SU-DHL-6 (cell line): Measurements from ENCODE around the gene CERT1.

ENCODE experiments used
- H2AFZ ChIP-seq: fragments of 200-600 bp; sonication (generic); 2 replicates; pipeline ENCODE4 v1.6.1; 2014; ENCODE audit warnings: low read depth, mild to moderate bottlenecking, moderate library complexity, mixed read lengths, antibody characterized with exemption, low read length; ENCODE audit not compliant: severe bottlenecking
- H3F3A ChIP-seq: fragments of 200-600 bp; shearing (Covaris generic); 2 replicates; pipeline ENCODE4 v1.6.0; 2016; ENCODE audit warnings: antibody characterized with exemption, mild to moderate bottlenecking; ENCODE audit not compliant: insufficient read depth
- H3K27ac ChIP-seq: fragments of 200-600 bp; sonication (generic); 2 replicates; pipeline ENCODE4 v1.5.1; 2016; ENCODE audit warnings: low read depth, mild to moderate bottlenecking, low read length, moderate library complexity, mixed read lengths
- H3K27me3 ChIP-seq: fragments of 200-600 bp; sonication (generic), shearing (Covaris generic); 2 replicates; pipeline ENCODE4 v1.6.0; 2014; ENCODE audit warnings: mild to moderate bottlenecking, low read length
- H3K36me3 ChIP-seq: fragments of 200-600 bp; sonication (generic); 2 replicates; pipeline ENCODE4 v1.6.1; 2014; ENCODE audit warnings: mild to moderate bottlenecking, low read length, mixed read lengths
- H3K4me2 ChIP-seq: fragments of 300-600, 200-600 bp; shearing (Covaris generic), sonication (generic); 2 replicates; pipeline ENCODE4 v1.6.0; 2014; ENCODE audit warnings: low read length, low read depth, mild to moderate bottlenecking; ENCODE audit not compliant: poor library complexity, severe bottlenecking
- H3K4me3 ChIP-seq: fragments of 200-600 bp; sonication (generic); 2 replicates; pipeline ENCODE4 v1.5.1; 2014; ENCODE audit warnings: antibody characterized with exemption, low read length, mild to moderate bottlenecking, mixed read lengths; ENCODE audit not compliant: insufficient read depth, poor library complexity, severe bottlenecking
- H3K79me2 ChIP-seq: fragments of 200-600 bp; sonication (generic); 2 replicates; pipeline ENCODE4 v1.6.1; 2014; ENCODE audit warnings: mild to moderate bottlenecking, low read length, moderate library complexity; ENCODE audit not compliant: insufficient read depth
- H3K9ac ChIP-seq: fragments of 200-600 bp; sonication (generic); 2 replicates; pipeline ENCODE4 v1.7.0; 2014; ENCODE audit warnings: mild to moderate bottlenecking, low read length
- H3K9me2 ChIP-seq: fragments of 200-600 bp; sonication (generic); replicated peaks from 2 replicates; pipeline ENCODE4 v1.6.1; 2014; ENCODE audit warnings: low read length; ENCODE audit not compliant: insufficient read depth
- H3K9me3 ChIP-seq: fragments of 200-600 bp; sonication (generic); 2 replicates; pipeline ENCODE4 v1.6.1; 2014; ENCODE audit warnings: low read length, mixed read lengths; ENCODE audit not compliant: insufficient read depth
- H4K20me1 ChIP-seq: fragments of 200-600 bp; sonication (generic); 2 replicates; pipeline ENCODE4 v1.6.1; 2014; ENCODE audit warnings: low read depth, mild to moderate bottlenecking, antibody characterized with exemption, low read length, moderate library complexity, mixed read lengths
- EZH2phosphoT487 ChIP-seq: fragments of 200-600 bp; sonication (generic), shearing (Covaris generic); conservative IDR thresholded peaks from 2 replicates; pipeline ENCODE4 v1.6.1; 2018; ENCODE audit warnings: mild to moderate bottlenecking, antibody characterized with exemption, low read length, moderate library complexity, mixed read lengths
- TF ChIP-seq, protein P1 (sequence below): fragments of 200-600 bp; sonication (generic); IDR thresholded peaks from one replicate; pipeline ENCODE4 v1.5.1; 2017; ENCODE audit warnings: antibody characterized with exemption, mild to moderate bottlenecking, low read length, moderate library complexity; ENCODE audit not compliant: insufficient read depth, poor library complexity, severe bottlenecking

CERT1 gene

DNA sequence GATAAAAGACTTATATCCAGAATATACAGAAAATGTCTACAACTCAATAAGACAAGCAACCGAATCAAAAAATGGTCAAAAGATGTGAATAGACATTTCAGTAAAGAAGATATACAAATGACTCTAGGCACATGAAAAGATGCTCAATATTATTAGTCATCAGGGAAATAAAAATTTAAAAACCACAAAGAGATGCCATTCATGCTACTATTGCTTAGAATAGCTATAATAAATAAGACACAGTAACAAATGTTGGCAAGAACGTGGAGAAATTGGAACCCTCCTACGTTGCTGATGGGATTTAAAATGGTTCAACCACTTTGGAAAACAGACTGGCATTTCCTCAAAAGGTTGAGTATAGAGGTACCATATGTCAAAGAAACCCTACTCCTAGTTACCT is 40.0 kb upstream of the CERT1 start:
- H2AFZ ChIP-seq, result no peak overlapping the region

DNA sequence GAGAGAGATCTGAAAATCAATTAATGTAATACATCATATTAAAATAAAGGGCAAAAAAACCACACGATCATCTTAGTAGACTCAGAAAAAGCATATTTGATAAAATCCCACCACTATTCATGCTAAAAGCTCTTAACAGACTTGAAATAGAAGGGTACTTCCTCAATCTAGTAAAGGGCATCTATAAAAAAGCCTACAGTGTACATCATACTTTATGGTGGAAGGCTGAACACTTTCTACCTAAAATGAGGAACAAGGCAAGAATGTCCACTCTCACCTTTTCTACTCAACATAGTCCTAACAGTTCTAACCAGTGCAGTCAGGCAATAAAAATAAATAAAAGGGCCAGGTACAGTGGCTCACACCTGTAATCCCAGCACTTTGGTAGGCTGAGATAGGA is 39.2 kb upstream of the CERT1 start:
- TF ChIP-seq, protein P1, sequence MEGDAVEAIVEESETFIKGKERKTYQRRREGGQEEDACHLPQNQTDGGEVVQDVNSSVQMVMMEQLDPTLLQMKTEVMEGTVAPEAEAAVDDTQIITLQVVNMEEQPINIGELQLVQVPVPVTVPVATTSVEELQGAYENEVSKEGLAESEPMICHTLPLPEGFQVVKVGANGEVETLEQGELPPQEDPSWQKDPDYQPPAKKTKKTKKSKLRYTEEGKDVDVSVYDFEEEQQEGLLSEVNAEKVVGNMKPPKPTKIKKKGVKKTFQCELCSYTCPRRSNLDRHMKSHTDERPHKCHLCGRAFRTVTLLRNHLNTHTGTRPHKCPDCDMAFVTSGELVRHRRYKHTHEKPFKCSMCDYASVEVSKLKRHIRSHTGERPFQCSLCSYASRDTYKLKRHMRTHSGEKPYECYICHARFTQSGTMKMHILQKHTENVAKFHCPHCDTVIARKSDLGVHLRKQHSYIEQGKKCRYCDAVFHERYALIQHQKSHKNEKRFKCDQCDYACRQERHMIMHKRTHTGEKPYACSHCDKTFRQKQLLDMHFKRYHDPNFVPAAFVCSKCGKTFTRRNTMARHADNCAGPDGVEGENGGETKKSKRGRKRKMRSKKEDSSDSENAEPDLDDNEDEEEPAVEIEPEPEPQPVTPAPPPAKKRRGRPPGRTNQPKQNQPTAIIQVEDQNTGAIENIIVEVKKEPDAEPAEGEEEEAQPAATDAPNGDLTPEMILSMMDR, result no peak
- no peak for TF ChIP-seq EZH2phosphoT487
- Histone ChIP-seq H2AFZ (no peak overlapping the region), H3K4me3 (no peak overlapping the region), H3K27me3 (no peaks in the 10 kb centered on the region), H3K27ac (no peak overlapping the region), H4K20me1 (no peaks in the 10 kb centered on the region), H3K9ac (no peak overlapping the region), H3K36me3 (peaks cover 19% of the 10 kb centered on the region), H3K4me2 (no peak overlapping the region), H3K79me2 (peaks cover 15% of the 10 kb centered on the region), H3K9me2 (no peaks in the 10 kb centered on the region), H3K9me3 (no peaks in the 10 kb centered on the region), H3F3A (no peaks in the 10 kb centered on the region)

More for the DNA sequence above, 40.0 kb upstream of the CERT1 start:
- H3K9ac ChIP-seq, result no peak overlapping the region
- no peaks in the 10 kb centered on the region for H3K27me3 ChIP-seq
- H3K9me3 ChIP-seq, result no peaks in the 10 kb centered on the region
- H3F3A ChIP-seq, result no peaks in the 10 kb centered on the region
- H3K4me2 ChIP-seq, result no peak overlapping the region
- peaks cover 19% of the 10 kb centered on the region for H3K36me3 ChIP-seq
- H4K20me1 ChIP-seq, result no peaks in the 10 kb centered on the region
- no peaks in the 10 kb centered on the region for H3K9me2 ChIP-seq
- no peak overlapping the region for H3K27ac ChIP-seq
- TF ChIP-seq EZH2phosphoT487, result no peak
- TF ChIP-seq, protein P1, result no peak
- H3K79me2 ChIP-seq, result peaks cover 8% of the 10 kb centered on the region
- no peak overlapping the region for H3K4me3 ChIP-seq

DNA sequence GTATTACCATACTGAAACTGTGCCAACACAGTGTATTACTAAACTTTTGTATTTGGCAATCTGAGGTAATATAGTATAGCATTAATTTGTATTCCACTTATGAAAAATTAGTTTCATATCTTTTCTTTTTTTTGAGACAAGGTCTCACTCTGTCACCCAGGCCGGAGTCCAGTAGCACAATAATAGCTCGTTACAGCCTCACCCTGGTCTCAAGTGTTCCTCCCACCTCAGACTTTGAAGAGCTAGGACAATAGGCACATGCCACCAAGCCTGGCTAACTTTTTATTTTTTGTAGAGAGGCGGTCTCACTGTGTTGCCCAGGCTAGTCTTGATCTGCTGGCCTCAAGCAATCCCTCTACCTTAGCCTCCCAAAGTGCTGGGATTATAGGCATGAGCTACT is 36.4 kb upstream of the CERT1 start:
- no peak overlapping the region for H3K4me2 ChIP-seq
- peaks cover 10% of the 10 kb centered on the region for H3K36me3 ChIP-seq

More for the DNA sequence above, 36.4 kb upstream of the CERT1 start:
- no peak overlapping the region for H3K9ac ChIP-seq
- TF ChIP-seq, protein P1, result no peak
- no peak for TF ChIP-seq EZH2phosphoT487
- H3K4me3 ChIP-seq, result no peak overlapping the region
- H4K20me1 ChIP-seq, result no peaks in the 10 kb centered on the region
- H3K9me3 ChIP-seq, result no peaks in the 10 kb centered on the region
- H3K79me2 ChIP-seq, result peaks cover 22% of the 10 kb centered on the region
- H2AFZ ChIP-seq, result no peak overlapping the region
- H3F3A ChIP-seq, result no peaks in the 10 kb centered on the region
- no peaks in the 10 kb centered on the region for H3K27me3 ChIP-seq
- H3K27ac ChIP-seq, result no peak overlapping the region
- H3K9me2 ChIP-seq, result no peaks in the 10 kb centered on the region
